Measurements from ENCODE around the gene EPS15. TPM values are rescaled to one million over a fixed set of nuclear protein-coding genes. Genes with fewer than 3 reads are reported as not detected.

EPS15 gene
- total and polyA plus RNA-seq, 2 experiments from 2014 or later, result 31.0 to 76.5 TPM

DNA sequence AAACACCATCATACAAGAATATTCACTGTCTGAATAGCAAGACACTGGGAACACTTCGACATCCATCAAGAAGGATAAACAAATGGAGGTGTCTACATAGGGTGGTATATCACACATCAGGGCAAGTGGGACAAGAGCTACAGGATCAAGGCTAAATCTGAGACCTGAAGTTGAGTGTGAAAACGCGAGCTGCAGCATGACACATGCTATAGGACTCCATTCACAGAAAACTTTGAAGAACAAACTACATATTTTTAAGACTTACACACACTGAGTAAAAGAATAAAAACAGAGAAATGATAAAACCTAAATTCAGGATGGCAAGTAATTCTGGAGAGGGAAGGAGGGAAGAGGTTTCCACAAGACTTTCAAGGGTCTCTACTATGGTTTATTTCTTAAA is 190.8 kb downstream of the EPS15 start (continued):
- TF ChIP-seq, protein P1, sequence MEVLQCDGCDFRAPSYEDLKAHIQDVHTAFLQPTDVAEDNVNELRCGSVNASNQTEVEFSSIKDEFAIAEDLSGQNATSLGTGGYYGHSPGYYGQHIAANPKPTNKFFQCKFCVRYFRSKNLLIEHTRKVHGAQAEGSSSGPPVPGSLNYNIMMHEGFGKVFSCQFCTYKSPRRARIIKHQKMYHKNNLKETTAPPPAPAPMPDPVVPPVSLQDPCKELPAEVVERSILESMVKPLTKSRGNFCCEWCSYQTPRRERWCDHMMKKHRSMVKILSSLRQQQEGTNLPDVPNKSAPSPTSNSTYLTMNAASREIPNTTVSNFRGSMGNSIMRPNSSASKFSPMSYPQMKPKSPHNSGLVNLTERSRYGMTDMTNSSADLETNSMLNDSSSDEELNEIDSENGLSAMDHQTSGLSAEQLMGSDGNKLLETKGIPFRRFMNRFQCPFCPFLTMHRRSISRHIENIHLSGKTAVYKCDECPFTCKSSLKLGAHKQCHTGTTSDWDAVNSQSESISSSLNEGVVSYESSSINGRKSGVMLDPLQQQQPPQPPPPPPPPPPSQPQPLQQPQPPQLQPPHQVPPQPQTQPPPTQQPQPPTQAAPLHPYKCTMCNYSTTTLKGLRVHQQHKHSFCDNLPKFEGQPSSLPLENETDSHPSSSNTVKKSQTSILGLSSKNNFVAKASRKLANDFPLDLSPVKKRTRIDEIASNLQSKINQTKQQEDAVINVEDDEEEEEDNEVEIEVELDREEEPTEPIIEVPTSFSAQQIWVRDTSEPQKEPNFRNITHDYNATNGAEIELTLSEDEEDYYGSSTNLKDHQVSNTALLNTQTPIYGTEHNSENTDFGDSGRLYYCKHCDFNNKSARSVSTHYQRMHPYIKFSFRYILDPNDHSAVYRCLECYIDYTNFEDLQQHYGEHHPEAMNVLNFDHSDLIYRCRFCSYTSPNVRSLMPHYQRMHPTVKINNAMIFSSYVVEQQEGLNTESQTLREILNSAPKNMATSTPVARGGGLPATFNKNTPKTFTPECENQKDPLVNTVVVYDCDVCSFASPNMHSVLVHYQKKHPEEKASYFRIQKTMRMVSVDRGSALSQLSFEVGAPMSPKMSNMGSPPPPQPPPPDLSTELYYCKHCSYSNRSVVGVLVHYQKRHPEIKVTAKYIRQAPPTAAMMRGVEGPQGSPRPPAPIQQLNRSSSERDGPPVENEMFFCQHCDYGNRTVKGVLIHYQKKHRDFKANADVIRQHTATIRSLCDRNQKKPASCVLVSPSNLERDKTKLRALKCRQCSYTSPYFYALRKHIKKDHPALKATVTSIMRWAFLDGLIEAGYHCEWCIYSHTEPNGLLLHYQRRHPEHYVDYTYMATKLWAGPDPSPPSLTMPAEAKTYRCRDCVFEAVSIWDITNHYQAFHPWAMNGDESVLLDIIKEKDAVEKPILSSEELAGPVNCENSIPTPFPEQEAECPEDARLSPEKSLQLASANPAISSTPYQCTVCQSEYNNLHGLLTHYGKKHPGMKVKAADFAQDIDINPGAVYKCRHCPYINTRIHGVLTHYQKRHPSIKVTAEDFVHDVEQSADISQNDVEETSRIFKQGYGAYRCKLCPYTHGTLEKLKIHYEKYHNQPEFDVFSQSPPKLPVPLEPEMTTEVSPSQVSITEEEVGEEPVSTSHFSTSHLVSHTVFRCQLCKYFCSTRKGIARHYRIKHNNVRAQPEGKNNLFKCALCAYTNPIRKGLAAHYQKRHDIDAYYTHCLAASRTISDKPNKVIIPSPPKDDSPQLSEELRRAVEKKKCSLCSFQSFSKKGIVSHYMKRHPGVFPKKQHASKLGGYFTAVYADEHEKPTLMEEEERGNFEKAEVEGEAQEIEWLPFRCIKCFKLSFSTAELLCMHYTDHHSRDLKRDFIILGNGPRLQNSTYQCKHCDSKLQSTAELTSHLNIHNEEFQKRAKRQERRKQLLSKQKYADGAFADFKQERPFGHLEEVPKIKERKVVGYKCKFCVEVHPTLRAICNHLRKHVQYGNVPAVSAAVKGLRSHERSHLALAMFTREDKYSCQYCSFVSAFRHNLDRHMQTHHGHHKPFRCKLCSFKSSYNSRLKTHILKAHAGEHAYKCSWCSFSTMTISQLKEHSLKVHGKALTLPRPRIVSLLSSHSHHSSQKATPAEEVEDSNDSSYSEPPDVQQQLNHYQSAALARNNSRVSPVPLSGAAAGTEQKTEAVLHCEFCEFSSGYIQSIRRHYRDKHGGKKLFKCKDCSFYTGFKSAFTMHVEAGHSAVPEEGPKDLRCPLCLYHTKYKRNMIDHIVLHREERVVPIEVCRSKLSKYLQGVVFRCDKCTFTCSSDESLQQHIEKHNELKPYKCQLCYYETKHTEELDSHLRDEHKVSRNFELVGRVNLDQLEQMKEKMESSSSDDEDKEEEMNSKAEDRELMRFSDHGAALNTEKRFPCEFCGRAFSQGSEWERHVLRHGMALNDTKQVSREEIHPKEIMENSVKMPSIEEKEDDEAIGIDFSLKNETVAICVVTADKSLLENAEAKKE (CRISPR knock-in tag; IDR thresholded peaks at IDR 0.05), result no peak
- TF ChIP-seq POLR2AphosphoS5 (IDR thresholded peaks at IDR 0.05; ENCODE audit: low read depth) (no peak), JUNB (IDR thresholded peaks at IDR 0.05; ENCODE audit: unreplicated experiment) (no peak), REST (IDR thresholded peaks at IDR 0.05; ENCODE audit: unreplicated experiment) (no peak), EZH2phosphoT487 (IDR thresholded peaks at IDR 0.05; ENCODE audit: unreplicated experiment) (no peak), ZNF331 (CRISPR knock-in tag; IDR thresholded peaks at IDR 0.05; ENCODE audit: low read depth) (no peak), CTCF (conservative IDR thresholded peaks at IDR 0.05; ENCODE audit: low read depth in 2 of 2) (no peak)
